Endothelial cell of umbilical vein (primary cell): Measurements from ENCODE around the gene GRAMD4. TPM values are rescaled to one million over a fixed set of nuclear protein-coding genes. Genes with fewer than 3 reads are reported as not detected.

Experiments used
- BruUV-seq: library from RNA; stranded (reverse); fragments of 400-500 nt; replicated peaks from 2 replicates; lab custom pipeline; 2021; lab: Mats Ljungman, UMichigan
- CTCF ChIA-PET: fragments of 300-600, 350-600 bp; sonication (Branson Sonifier 250); formaldehyde crosslinking; loops from one replicate; lab custom pipeline; 2021; ENCODE audit warnings: antibody characterized with exemption, inconsistent platforms; lab: Charles Lee
- POLR2A ChIA-PET: fragments of 300-600, 350-600 bp; sonication (Branson Sonifier 250); formaldehyde crosslinking; loops from one replicate; lab custom pipeline; 2021; ENCODE audit warnings: antibody characterized with exemption, inconsistent platforms; lab: Charles Lee
- DNase-seq: peaks from one replicate; pipeline ENCODE4 v3.0.0-alpha.2; 2011; ENCODE audit warnings: low read depth, low spot score
- FAIRE-seq: peaks from 2 replicates; lab custom pipeline; 2011; peaks lifted over from hg19 to GRCh38; lab: Jason Lieb, UNC
- H2AFZ ChIP-seq: 2 replicates; pipeline ENCODE4 v1.6.0; 2012; ENCODE audit warnings: low read depth, low read length, control low read depth, inconsistent platforms
- H3K27ac ChIP-seq: 2 replicates; pipeline ENCODE4 v1.5.1; 2011; ENCODE audit warnings: low read depth, mild to moderate bottlenecking, control low read depth, low read length, moderate library complexity; ENCODE audit not compliant: insufficient read depth
- H3K27me3 ChIP-seq, 2 experiments: 2 replicates each; pipeline versions ENCODE4 v1.6.0 to v1.6.1; 2011; ENCODE audit warnings: low read length in 2 of 2, mixed read lengths in 1 of 2; ENCODE audit not compliant: control insufficient read depth in 2 of 2, insufficient read depth in 2 of 2
- H3K36me3 ChIP-seq, 2 experiments: 2 replicates in 1 of 2; 3 replicates in 1 of 2; pipeline ENCODE4 v1.5.1; 2011; ENCODE audit warnings: low read length in 2 of 2, mild to moderate bottlenecking in 1 of 2, moderate library complexity in 1 of 2; ENCODE audit not compliant: control insufficient read depth in 2 of 2, insufficient read depth in 2 of 2; ENCODE audit errors: extremely low read depth in 1 of 2
- H3K4me1 ChIP-seq: 3 replicates; pipeline ENCODE4 v1.5.1; 2011; ENCODE audit warnings: mild to moderate bottlenecking, low read length; ENCODE audit not compliant: control insufficient read depth, insufficient read depth; ENCODE audit errors: extremely low read depth
- H3K4me2 ChIP-seq: 2 replicates; pipeline ENCODE4 v1.6.1; 2011; ENCODE audit warnings: low read length, control low read depth, mixed read lengths; ENCODE audit not compliant: insufficient read depth
- H3K4me3 ChIP-seq, 3 experiments: fragments of 200-600 bp in 1 of 3; sonication (generic), shearing (Covaris generic) in 1 of 3; replicated peaks in 1 of 3; 2 replicates each; pipeline ENCODE4 v1.5.1; 2011 to 2016; ENCODE audit warnings: control low read depth in 3 of 3, low read length in 3 of 3, mild to moderate bottlenecking in 2 of 3, inconsistent platforms in 1 of 3, low read depth in 1 of 3, moderate library complexity in 1 of 3; ENCODE audit not compliant: insufficient read depth in 1 of 3
- H3K79me2 ChIP-seq: 2 replicates; pipeline ENCODE4 v1.6.0; 2012; ENCODE audit warnings: low read length, inconsistent platforms; ENCODE audit not compliant: control insufficient read depth, insufficient read depth
- H3K9ac ChIP-seq: replicated peaks from 2 replicates; pipeline ENCODE3; 2011; ENCODE audit warnings: low read length, control low read depth; ENCODE audit not compliant: insufficient read depth; ENCODE audit errors: extremely low read depth
- H3K9me1 ChIP-seq: replicated peaks from 3 replicates; pipeline ENCODE4 v1.6.0; 2011; ENCODE audit warnings: mild to moderate bottlenecking, low read length; ENCODE audit not compliant: control insufficient read depth, insufficient read depth; ENCODE audit errors: extremely low read depth
- H3K9me3 ChIP-seq: replicated peaks from 2 replicates; pipeline ENCODE4 v1.5.1; 2012; ENCODE audit warnings: low read length, inconsistent platforms; ENCODE audit not compliant: control insufficient read depth, insufficient read depth
- H4K20me1 ChIP-seq: replicated peaks from 2 replicates; pipeline ENCODE3; 2011; ENCODE audit warnings: mild to moderate bottlenecking, low read length; ENCODE audit not compliant: control insufficient read depth, insufficient read depth; ENCODE audit errors: extremely low read depth
- EZH2 ChIP-seq: IDR thresholded peaks from 2 replicates; pipeline ENCODE4 v1.6.1; 2012; ENCODE audit warnings: borderline replicate concordance, low read depth, mild to moderate bottlenecking, moderate library complexity, low read length, inconsistent platforms; ENCODE audit not compliant: severe bottlenecking
- FOS ChIP-seq: IDR thresholded peaks from 2 replicates; pipeline ENCODE4 v1.6.1; 2011; ENCODE audit warnings: mild to moderate bottlenecking, low read length, moderate library complexity, borderline replicate concordance; ENCODE audit not compliant: insufficient read depth
- GATA2 ChIP-seq: IDR thresholded peaks from 2 replicates; pipeline ENCODE4 v1.7.0; 2011; ENCODE audit warnings: low read depth, mild to moderate bottlenecking, moderate library complexity, mixed read lengths, low read length; ENCODE audit not compliant: insufficient read length, insufficient read depth
- JUN ChIP-seq: IDR thresholded peaks from 2 replicates; pipeline ENCODE4 v1.6.1; 2011; ENCODE audit warnings: borderline replicate concordance, low read depth; ENCODE audit not compliant: insufficient read length, insufficient read depth
- MYC ChIP-seq: IDR thresholded peaks from one replicate; pipeline ENCODE4 v1.6.1; 2011; ENCODE audit warnings: mild to moderate bottlenecking, low read depth, low read length
- POLR2A ChIP-seq: IDR thresholded peaks from 2 replicates; pipeline ENCODE4 v1.6.1; 2012; ENCODE audit warnings: low read depth, mild to moderate bottlenecking, control low read depth, low read length
- dilution Hi-C: fragments of 300-500 bp; cut with MboI; formaldehyde crosslinking; loops from one replicate; pipeline ENCODE4 v1.15.0; 2019; ENCODE audit warnings: low sequenced_read_pairs; ENCODE audit not compliant: extremely low pct_ligation_motif_present
- intact Hi-C: fragments of 100-400 bp; cut with micrococcal nuclease; formaldehyde crosslinking; loops from one replicate; pipeline ENCODE4 v1.10.0; 2022
- polyA plus RNA-seq, 4 experiments: library from polyadenylated mRNA; depleted of rRNA in 3 of 4; stranded (reverse) in 3 of 4; unstranded in 1 of 4; fragments of >200 nt; gene quantifications; 2 replicates each; pipeline versions ENCODE4 v1.2.1 to v1.2.3, GENCODE V29; 2011 to 2012; ENCODE audit warnings: missing spikeins in 1 of 4
- total RNA-seq: library from RNA; stranded (reverse); gene quantifications from 2 replicates; pipeline ENCODE4 v1.2.3, GENCODE V29; 2021
- TF ChIP-seq, protein P1 (sequence below): IDR thresholded peaks from 2 replicates; pipeline ENCODE4 v1.6.1; 2011; ENCODE audit not compliant: insufficient read depth, insufficient read length
- TF ChIP-seq, protein P2 (sequence below), 2 donors: IDR thresholded peaks; 1 replicate in 1 of 2; 2 replicates in 1 of 2; pipeline ENCODE4 v1.5.1; 2011; ENCODE audit warnings: low read length in 2 of 2, mild to moderate bottlenecking in 2 of 2, moderate library complexity in 2 of 2, control low read depth in 1 of 2, inconsistent platforms in 1 of 2, low read depth in 1 of 2; ENCODE audit not compliant: insufficient read depth in 1 of 2; ENCODE audit errors: extremely low read depth in 1 of 2

Gene GRAMD4
- total and polyA plus RNA-seq, 2 donors (not counting 3 experiments of a cell fraction or from before 2014, with no cell fraction given) = 5.9 to 14.8 TPM

- dilution Hi-C loops = no loop called here
- Histone ChIP-seq H3K36me3 (peaks cover 47 to 74% of the 10 kb centered on the region in 2 experiments), H3K4me1 (no peaks in the 10 kb centered on the region), H3K27ac (no peak overlapping the region), H3K4me3 (no peak overlapping the region), H3K79me2 (peaks cover 13% of the 10 kb centered on the region), H3K9me1 (no peaks in the 10 kb centered on the region), H4K20me1 (no peaks in the 10 kb centered on the region), H3K9me3 (no peaks in the 10 kb centered on the region), H2AFZ (no peak overlapping the region), H3K4me2 (no peak overlapping the region), H3K27me3 (no peaks in the 10 kb centered on the region), H3K9ac (no peak overlapping the region)
- FAIRE-seq = no peak
- DNase-seq = no peak
- TF ChIP-seq, protein P1, sequence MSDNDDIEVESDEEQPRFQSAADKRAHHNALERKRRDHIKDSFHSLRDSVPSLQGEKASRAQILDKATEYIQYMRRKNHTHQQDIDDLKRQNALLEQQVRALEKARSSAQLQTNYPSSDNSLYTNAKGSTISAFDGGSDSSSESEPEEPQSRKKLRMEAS = no peak
- TF ChIP-seq GATA2 (no peak), EZH2 (no peak), POLR2A (no peak), MYC (no peak), JUN (no peak), FOS (no peak)
- TF ChIP-seq, protein P2, sequence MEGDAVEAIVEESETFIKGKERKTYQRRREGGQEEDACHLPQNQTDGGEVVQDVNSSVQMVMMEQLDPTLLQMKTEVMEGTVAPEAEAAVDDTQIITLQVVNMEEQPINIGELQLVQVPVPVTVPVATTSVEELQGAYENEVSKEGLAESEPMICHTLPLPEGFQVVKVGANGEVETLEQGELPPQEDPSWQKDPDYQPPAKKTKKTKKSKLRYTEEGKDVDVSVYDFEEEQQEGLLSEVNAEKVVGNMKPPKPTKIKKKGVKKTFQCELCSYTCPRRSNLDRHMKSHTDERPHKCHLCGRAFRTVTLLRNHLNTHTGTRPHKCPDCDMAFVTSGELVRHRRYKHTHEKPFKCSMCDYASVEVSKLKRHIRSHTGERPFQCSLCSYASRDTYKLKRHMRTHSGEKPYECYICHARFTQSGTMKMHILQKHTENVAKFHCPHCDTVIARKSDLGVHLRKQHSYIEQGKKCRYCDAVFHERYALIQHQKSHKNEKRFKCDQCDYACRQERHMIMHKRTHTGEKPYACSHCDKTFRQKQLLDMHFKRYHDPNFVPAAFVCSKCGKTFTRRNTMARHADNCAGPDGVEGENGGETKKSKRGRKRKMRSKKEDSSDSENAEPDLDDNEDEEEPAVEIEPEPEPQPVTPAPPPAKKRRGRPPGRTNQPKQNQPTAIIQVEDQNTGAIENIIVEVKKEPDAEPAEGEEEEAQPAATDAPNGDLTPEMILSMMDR (IDR thresholded peaks at IDR 0.05; ENCODE audit: extremely low read depth in 1 of 2, insufficient read depth in 1 of 2, low read depth in 1 of 2, low read length in 2 of 2) = no peak
- no TSS peak for BruUV-seq
- intact Hi-C loops = no loop called here
- CTCF ChIA-PET = no interaction called here
- POLR2A ChIA-PET = no interaction called here
Observed at GRCh38 chr22:46707305-46707704, 87.1 kb downstream of the GRAMD4 start.
